Cardiac fibroblast (primary cell): ENCODE measurements around the gene MKRN2OS.
"Not testable (repeated sequence)": the region's sequence is repeated elsewhere in the genome, so short reads cannot be mapped to it uniquely, and the experiment has no call there.

ENCODE experiments used
- DNase-seq, 2 donors: peaks; one replicate each; pipeline versions ENCODE4 v3.0.0 to v3.0.0-alpha.2; 2010; ENCODE audit warnings: low read depth in 2 of 2
- H3K4me3 ChIP-seq, 2 donors: replicated peaks in 1 of 2; 1 replicate in 1 of 2; 2 replicates in 1 of 2; pipeline ENCODE4 v1.5.1; 2011; ENCODE audit warnings: low read depth in 2 of 2, low read length in 2 of 2, mild to moderate bottlenecking in 2 of 2, moderate library complexity in 1 of 2
- CTCF ChIP-seq: IDR thresholded peaks from one replicate; pipeline ENCODE4 v1.5.1; 2011; ENCODE audit warnings: low read depth, mild to moderate bottlenecking, low read length, inconsistent platforms

MKRN2OS gene

GRCh38 chr3:12557473-12558100, 12.3 kb upstream of the MKRN2OS start:
- TF ChIP-seq CTCF, result no peak
- peak overlapping the region; percentile 77 to 91 for H3K4me3 ChIP-seq
- DNase-seq, result peak; percentile 48 to 69

- no peak for TF ChIP-seq CTCF
- H3K4me3 ChIP-seq, result peak within 1 kb of the TSS; percentile 77 to 91
- peak; percentile 85 to 88 for DNase-seq
Observed at GRCh38 chr3:12556690-12557472, 11.6 kb upstream of the MKRN2OS start, which contains the start of gene MKRN2. TSS of gene MKRN2 (plus strand) at chr3:12557087. CDS start at chr3:12557151, 64 bp downstream.

- no peak for TF ChIP-seq CTCF
- peak overlapping the region; percentile 54 to 91 for H3K4me3 ChIP-seq
- no peak for DNase-seq
Observed at GRCh38 chr3:12556314-12556689, 11.0 kb upstream of the MKRN2OS start.

- peak overlapping the region; percentile 47 to 59 for H3K4me3 ChIP-seq
- TF ChIP-seq CTCF, result no peak
- peak; percentile 26 to 42 for DNase-seq
Observed at GRCh38 chr3:12553921-12554391, 8.7 kb upstream of the MKRN2OS start.

- no peak for DNase-seq
- no peak for TF ChIP-seq CTCF
- no peak overlapping the region for H3K4me3 ChIP-seq
Observed at GRCh38 chr3:12549971-12550760, 4.9 kb upstream of the MKRN2OS start.

- no peak overlapping the region for H3K4me3 ChIP-seq
- no peak for TF ChIP-seq CTCF
- no peak for DNase-seq
Observed at GRCh38 chr3:12544652-12545472, 437 bp downstream of the MKRN2OS start.

GRCh38 chr3:12543497-12543896, 1.8 kb downstream of the MKRN2OS start:
- H3K4me3 ChIP-seq, DNase-seq: not testable (repeated sequence)
